Bronchial epithelial cell (primary cell): ENCODE data around the gene FHOD3. TPM values are rescaled to one million over a fixed set of nuclear protein-coding genes. Genes with fewer than 3 reads are reported as not detected.

ENCODE experiments used
- DNase-seq: peaks from one replicate; pipeline ENCODE4 v3.0.0-alpha.2; 2010; ENCODE audit warnings: low read depth
- FAIRE-seq: peaks from 2 replicates; lab custom pipeline; 2011; peaks lifted over from hg19 to GRCh38; lab: Jason Lieb, UNC
- H3K27me3 ChIP-seq: 2 replicates; pipeline ENCODE4 v1.5.1; 2011; ENCODE audit warnings: low read length; ENCODE audit not compliant: control insufficient read depth, insufficient read depth
- H3K36me3 ChIP-seq: 2 replicates; pipeline ENCODE4 v1.5.1; 2011; ENCODE audit warnings: low read length; ENCODE audit not compliant: control insufficient read depth, insufficient read depth
- H3K4me3 ChIP-seq: 2 replicates; pipeline ENCODE4 v1.5.1; 2011; ENCODE audit warnings: mild to moderate bottlenecking, low read depth, low read length, control low read depth
- total RNA-seq: library from RNA; depleted of rRNA; stranded (reverse); fragments of >200 nt; gene quantifications from 2 replicates; pipeline ENCODE4 v1.2.1, GENCODE V29; 2014
- TF ChIP-seq, protein P1 (sequence below): IDR thresholded peaks from 2 replicates; pipeline ENCODE4 v1.5.1; 2011; ENCODE audit warnings: mild to moderate bottlenecking, moderate library complexity, low read length, control low read depth, inconsistent platforms; ENCODE audit not compliant: insufficient read depth, severe bottlenecking

Gene FHOD3
- total RNA-seq, 1 donor from 2014 or later, result 15.8 TPM

DNA sequence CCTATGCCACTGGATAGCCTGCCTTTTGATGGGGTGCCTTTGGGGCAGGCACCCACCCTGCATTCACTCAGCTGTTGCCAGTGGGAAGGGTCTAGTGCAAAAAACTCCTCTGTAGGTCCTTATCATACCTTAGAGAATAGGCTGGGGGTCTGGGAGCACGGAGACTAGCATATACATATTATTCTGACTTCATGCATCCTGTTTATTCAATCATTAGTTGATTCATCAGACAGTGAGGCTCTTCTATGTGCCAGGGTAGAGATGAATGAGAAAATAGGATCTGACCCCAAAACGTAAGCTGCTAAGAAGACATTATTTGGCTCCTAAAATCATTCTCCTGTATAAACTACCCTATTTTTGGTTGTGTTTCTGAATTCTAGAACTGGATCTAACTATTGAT, 378.0 kb downstream of the FHOD3 start:
- no peak overlapping the region for H3K4me3 ChIP-seq
- FAIRE-seq (no peak), DNase-seq (no peak)
- no peaks in the 10 kb centered on the region for H3K36me3 ChIP-seq
- TF ChIP-seq, protein P1, sequence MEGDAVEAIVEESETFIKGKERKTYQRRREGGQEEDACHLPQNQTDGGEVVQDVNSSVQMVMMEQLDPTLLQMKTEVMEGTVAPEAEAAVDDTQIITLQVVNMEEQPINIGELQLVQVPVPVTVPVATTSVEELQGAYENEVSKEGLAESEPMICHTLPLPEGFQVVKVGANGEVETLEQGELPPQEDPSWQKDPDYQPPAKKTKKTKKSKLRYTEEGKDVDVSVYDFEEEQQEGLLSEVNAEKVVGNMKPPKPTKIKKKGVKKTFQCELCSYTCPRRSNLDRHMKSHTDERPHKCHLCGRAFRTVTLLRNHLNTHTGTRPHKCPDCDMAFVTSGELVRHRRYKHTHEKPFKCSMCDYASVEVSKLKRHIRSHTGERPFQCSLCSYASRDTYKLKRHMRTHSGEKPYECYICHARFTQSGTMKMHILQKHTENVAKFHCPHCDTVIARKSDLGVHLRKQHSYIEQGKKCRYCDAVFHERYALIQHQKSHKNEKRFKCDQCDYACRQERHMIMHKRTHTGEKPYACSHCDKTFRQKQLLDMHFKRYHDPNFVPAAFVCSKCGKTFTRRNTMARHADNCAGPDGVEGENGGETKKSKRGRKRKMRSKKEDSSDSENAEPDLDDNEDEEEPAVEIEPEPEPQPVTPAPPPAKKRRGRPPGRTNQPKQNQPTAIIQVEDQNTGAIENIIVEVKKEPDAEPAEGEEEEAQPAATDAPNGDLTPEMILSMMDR, result no peak
- H3K27me3 ChIP-seq, result no peaks in the 10 kb centered on the region

DNA sequence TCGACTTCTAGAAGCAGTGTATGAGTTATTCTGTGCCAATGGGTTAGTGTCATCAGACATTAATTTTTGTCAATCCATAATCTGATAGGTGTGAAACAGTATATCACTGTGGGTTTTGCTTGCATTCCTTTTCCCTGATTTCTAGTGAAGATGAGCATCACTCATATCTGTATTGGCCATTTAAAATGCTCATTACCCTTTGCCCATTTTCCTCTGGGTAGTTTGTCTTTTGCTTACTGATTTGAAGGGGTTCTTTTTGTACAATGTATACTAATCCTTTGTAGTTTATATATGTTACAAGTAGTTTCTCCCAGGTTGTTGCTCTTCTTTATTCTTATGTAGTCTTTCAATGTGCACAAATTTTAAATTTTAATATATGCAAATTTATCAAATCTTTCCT, 379.1 kb downstream of the FHOD3 start:
- Histone ChIP-seq H3K27me3 (no peaks in the 10 kb centered on the region), H3K4me3 (no peak overlapping the region), H3K36me3 (no peaks in the 10 kb centered on the region)
- FAIRE-seq, result no peak
- TF ChIP-seq, protein P1, result no peak
- no peak for DNase-seq

DNA sequence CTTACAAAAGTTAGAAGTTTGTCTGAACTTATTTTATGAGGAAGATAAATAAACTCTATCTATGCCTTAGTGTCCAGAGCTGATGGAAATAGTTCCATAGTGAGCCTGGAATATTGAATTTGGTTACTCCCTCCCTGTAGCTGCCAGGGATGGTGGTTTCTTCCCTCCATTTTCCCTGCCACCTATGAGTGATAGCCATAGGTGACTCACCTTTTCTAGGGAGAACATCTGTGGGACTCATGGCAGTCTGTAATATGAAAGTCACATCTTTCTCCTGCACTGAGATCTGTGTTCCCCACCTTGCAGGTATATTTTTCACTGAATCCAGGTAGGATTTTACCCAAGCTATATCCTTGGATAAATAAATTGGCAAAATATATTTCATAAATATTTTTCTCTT, 382.5 kb downstream of the FHOD3 start:
- Histone ChIP-seq H3K27me3 (no peaks in the 10 kb centered on the region), H3K4me3 (no peak overlapping the region), H3K36me3 (peaks cover 4% of the 10 kb centered on the region)
- TF ChIP-seq, protein P1, result no peak
- peak; percentile 44 for DNase-seq
- no peak for FAIRE-seq

DNA sequence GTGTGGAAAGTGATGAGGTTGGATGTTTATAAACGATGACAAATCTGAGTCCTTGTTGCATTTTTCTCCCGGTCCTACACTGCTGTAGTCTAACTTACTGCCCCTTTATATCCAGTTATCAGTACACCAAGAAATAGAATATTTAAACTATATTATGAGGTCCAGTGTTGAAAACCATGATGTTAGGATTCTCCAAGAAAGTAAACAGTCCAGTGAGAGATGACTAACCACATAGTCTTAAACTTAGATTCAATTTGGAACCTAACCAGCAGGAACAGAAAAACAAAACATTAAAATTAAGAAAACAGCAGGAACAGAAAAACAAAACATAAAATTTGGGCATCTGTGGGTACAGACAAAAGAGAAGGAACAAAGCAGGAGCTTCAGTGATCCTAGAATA, 388.1 kb downstream of the FHOD3 start:
- Histone ChIP-seq H3K4me3 (no peak overlapping the region), H3K36me3 (peaks cover 4% of the 10 kb centered on the region), H3K27me3 (no peaks in the 10 kb centered on the region)
- FAIRE-seq, result no peak
- no peak for DNase-seq
- TF ChIP-seq, protein P1, result no peak

DNA sequence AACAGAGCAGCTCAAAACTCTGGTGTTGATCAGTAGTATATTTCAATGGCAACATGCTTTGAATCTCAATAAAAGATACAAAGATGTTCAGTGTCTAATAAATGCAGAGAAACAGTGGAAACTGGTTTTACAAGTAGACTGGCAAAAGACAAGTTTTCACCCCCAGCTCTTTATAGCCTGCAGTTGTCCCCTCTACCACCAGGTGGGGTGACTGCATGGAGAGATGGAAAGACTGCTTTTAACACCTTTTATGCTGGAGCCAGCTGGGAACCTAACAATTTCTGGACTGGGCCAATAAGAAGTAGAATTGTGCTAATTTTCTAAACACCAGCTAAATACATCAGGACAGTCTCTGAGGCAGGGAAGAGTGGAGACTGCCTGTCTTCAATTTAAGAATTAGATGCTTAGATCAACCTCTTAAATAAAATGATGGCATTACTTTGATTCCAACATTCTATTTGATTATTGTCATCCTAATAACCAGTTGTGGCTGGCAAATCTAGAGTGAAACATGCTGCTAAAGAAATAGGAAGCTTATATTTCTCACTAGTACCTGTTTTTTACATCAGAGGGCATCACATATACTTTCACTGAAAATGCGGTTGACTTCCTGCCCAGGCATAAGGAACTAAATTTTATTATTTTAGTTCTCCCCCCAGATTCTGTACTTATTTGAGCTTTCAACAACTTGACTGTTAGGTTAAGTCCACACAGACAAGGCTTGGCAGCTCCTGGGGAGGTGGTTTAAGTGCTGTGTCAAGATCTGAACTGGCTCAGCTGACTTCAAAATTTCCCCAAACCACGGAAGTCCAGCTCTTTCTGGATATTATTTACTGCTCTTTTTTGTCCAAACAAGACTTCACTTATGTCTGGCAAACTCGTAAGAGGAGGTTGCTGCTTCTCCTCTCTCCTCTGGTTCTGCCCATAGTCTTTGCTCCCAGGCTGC, 390.8 kb downstream of the FHOD3 start:
- H3K4me3 ChIP-seq, result no peak overlapping the region
- TF ChIP-seq, protein P1, result peak; percentile 84
- H3K36me3 ChIP-seq, result peaks cover 2% of the 10 kb centered on the region
- FAIRE-seq (peak; percentile 18), DNase-seq (peak; percentile 71)
- H3K27me3 ChIP-seq, result no peaks in the 10 kb centered on the region
